ENCODE measurements around the gene SGPL1. TPM values are rescaled to one million over a fixed set of nuclear protein-coding genes. Genes with fewer than 3 reads are reported as not detected.

SGPL1 gene
- total RNA-seq, 6 experiments from 2014 or later, result 22.4 to 30.9 (median 26.0) TPM

DNA sequence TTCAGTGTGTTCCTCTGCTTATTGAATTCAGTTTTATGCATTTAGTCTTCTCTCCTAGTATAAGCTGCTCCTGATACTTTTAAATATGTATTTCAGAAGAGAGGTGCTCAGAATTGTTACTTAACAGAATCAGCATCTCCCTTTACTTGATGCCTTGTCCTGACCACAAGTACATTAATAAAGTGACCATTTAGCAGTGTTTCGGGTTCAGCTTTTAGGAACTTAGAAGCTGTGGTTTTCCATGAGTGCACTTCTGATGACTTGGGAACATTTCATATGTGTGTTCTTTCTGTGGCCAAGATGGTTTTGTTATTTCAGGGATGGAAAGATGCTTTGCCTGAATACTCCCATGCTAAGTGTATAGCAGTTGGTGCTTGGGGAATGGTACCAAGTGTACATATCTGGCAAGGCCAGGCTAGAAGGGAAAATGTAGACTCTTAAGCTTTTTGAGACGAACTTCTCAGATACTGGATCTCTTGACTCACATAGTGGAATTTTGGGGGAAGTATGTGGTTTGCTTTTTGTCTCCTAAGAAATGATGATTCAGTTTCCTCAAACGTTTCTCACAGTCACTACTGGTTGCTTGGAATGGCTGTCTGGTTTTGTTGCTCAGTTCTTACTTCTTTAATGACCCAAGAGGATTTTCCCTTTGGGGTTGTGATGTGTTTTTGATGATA is 17.2 kb downstream of the SGPL1 start:
- peak; percentile 86 for DNase-seq
- H3K9me3 Mint-ChIP-seq, result peaks cover 8% of the 10 kb centered on the region
- peaks cover 90% of the 10 kb centered on the region for H3K4me1 Mint-ChIP-seq (ENCODE audit: low read depth)
- H3K27me3 Mint-ChIP-seq (ENCODE audit: insufficient read depth), result no peaks in the 10 kb centered on the region
- H3K27ac Mint-ChIP-seq, result peak overlapping the region; percentile 91
- peak overlapping the region; percentile 67 for H3K4me3 Mint-ChIP-seq
- TF ChIP-seq CTCF (IDR thresholded peaks at IDR 0.05), result no peak
- peaks cover 31% of the 10 kb centered on the region for H3K36me3 Mint-ChIP-seq (ENCODE audit: low read depth)

GRCh38 chr10:70833601-70834000 is 17.9 kb downstream of the SGPL1 start:
- Mint-ChIP-seq H3K4me3 (peak overlapping the region; percentile 67), H3K27me3 (ENCODE audit: insufficient read depth) (no peaks in the 10 kb centered on the region), H3K36me3 (ENCODE audit: low read depth) (peaks cover 37% of the 10 kb centered on the region), H3K27ac (peak overlapping the region; percentile 91), H3K4me1 (ENCODE audit: low read depth) (peaks cover 92% of the 10 kb centered on the region), H3K9me3 (peaks cover 12% of the 10 kb centered on the region)
- TF ChIP-seq CTCF (IDR thresholded peaks at IDR 0.05), result no peak
- no peak for DNase-seq

DNA sequence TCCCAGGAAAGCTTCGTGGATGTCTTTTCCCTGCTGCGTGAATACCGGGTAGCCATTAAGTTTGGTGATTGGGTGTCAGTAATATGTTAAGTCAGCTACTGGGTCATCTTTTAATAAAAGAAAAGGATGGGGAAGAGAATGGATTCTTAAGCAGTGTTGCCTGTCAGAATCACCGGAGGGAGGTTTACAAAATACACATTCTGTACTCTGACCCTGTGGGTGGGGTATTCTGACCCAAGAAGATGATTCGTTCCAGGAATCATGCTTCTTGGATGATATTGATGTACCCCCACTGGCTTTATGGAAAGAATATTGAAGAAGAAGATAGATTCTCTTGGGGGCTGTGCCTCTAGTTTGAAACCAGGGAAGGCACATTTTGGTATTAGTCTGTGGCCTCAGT is 18.3 kb downstream of the SGPL1 start:
- H3K36me3 Mint-ChIP-seq (ENCODE audit: low read depth), result peaks cover 37% of the 10 kb centered on the region
- TF ChIP-seq CTCF (IDR thresholded peaks at IDR 0.05), result no peak
- H3K4me3 Mint-ChIP-seq, result peak overlapping the region; percentile 67
- peak overlapping the region; percentile 91 for H3K27ac Mint-ChIP-seq
- no peaks in the 10 kb centered on the region for H3K27me3 Mint-ChIP-seq (ENCODE audit: insufficient read depth)
- H3K9me3 Mint-ChIP-seq, result peaks cover 12% of the 10 kb centered on the region
- H3K4me1 Mint-ChIP-seq (ENCODE audit: low read depth), result peaks cover 90% of the 10 kb centered on the region
- no peak for DNase-seq

DNA sequence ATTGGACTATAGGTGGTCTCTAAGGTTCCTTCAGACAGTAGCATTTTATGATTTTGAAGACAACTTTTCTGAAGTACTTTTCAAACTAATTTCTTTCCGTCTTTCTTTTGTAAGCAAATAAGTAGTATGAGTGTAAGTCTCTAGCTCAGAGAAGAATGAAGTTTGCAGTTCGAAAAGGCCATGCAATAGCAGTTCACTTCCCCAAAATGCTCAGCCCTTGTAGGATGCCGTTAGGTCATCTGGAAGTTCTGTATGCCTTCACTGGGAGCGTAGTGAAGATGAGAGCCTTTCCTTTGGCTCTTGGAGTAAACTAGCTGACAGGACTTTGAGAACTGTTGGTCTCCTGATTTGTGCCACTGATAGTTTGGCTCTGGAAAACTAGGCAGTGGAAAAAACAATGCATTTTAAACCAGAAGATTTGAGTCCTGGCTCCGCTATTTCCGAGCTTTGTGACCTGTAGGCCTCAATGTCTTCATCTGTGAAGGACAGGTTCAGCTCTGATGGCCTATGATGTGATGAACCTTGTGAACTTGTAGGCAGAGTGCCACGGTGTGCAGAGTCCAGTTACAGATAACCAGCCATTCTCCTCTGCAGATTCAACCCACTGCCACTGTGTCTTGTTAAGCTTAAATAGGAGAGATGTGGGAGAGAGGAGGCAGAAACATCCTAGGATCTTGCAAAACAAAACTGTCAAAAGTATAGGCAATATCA is 18.8 kb downstream of the SGPL1 start:
- no peak for DNase-seq
- peaks cover 38% of the 10 kb centered on the region for H3K36me3 Mint-ChIP-seq (ENCODE audit: low read depth)
- H3K27me3 Mint-ChIP-seq (ENCODE audit: insufficient read depth), result no peaks in the 10 kb centered on the region
- H3K9me3 Mint-ChIP-seq, result peaks cover 12% of the 10 kb centered on the region
- H3K4me1 Mint-ChIP-seq (ENCODE audit: low read depth), result peaks cover 84% of the 10 kb centered on the region
- TF ChIP-seq CTCF (IDR thresholded peaks at IDR 0.05), result no peak
- H3K4me3 Mint-ChIP-seq, result peak overlapping the region; percentile 67
- H3K27ac Mint-ChIP-seq, result peak overlapping the region; percentile 91

DNA sequence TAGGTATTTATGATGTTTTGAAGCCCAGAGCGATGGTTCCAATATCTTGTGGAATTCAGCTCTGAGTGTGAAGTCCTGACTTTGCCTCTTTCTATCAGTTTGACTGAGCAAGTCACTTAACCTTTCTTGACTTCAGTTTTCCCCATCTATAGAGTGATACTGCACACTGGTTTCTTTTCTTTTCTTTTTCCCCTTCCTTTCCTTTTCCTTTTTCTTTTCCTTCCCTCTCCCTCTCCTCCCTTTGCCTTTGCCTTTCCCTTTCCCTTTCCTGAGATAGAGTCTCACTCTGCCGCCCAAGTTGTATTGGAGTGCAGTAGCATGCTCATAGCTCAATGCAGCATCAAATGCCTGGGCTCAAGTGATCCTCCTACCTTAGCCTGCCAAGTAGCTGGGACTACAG is 20.6 kb downstream of the SGPL1 start:
- no peak for DNase-seq
- no peak for TF ChIP-seq CTCF (IDR thresholded peaks at IDR 0.05)
- Mint-ChIP-seq H3K27ac (peak overlapping the region; percentile 82), H3K9me3 (peaks cover 12% of the 10 kb centered on the region), H3K4me3 (peak overlapping the region; percentile 55), H3K4me1 (ENCODE audit: low read depth) (peaks cover 67% of the 10 kb centered on the region), H3K36me3 (ENCODE audit: low read depth) (peaks cover 41% of the 10 kb centered on the region), H3K27me3 (ENCODE audit: insufficient read depth) (no peaks in the 10 kb centered on the region)
